IPS-NIHi7 (cell line): ENCODE results near the gene SRPK1.
"Not testable (repeated sequence)": the region's sequence is repeated elsewhere in the genome, so short reads cannot be mapped to it uniquely, and the experiment has no call there.

Source experiments
- DNase-seq: peaks from one replicate; pipeline ENCODE4 v3.0.0; 2012; ENCODE audit warnings: mixed read lengths; ENCODE audit errors: extremely low spot score

The SRPK1 gene

DNA sequence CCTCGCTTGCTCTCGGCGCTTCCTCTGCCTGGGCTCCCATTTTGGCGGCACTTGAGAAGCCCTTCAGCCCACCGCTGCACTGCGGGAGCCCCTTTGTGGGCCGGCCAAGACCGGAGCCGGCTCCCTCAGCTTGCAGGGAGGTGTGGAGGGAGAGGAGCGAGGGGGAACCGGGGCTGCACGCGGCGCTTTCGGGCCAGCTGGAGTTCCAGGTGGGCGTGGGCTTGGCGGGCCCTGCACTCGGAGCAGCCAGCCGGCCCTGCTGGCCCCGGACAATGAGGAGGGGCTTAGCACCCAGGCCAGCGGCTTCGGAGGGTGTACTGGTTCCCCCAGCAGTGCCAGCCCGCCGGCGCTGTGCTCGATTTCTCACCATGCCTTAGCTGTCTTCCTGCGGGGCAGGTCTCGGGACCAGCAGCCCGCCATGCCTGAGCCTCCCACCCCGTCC is 10.2 kb upstream of the SRPK1 start:
- peak; percentile 46 for DNase-seq

DNA sequence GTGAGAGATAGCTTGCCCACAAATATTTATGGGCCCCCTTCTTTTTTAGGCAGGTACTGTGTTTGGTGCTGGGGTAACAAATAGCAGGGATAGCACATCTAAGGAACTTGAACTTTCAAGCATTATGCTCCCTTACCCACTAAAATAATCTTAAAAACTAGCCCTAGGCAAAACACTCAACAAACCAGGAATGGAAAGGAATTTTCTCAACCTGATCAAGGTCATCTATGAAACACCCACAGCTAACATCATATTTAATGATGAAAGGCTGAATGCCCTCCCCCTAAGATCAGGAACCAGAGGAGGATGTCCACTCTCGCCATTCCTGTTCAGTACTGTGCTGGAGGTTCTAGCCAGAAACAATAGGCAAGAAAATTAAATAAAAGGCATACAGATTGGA is 8.7 kb upstream of the SRPK1 start:
- DNase-seq: no peak

- no peak for DNase-seq
Measured at GRCh38 chr6:35926509-35927215, 5.8 kb upstream of the SRPK1 start.

GRCh38 chr6:35925961-35926360 is 5.1 kb upstream of the SRPK1 start:
- DNase-seq: no peak

GRCh38 chr6:35924146-35924545 is 3.2 kb upstream of the SRPK1 start:
- no peak for DNase-seq

DNA sequence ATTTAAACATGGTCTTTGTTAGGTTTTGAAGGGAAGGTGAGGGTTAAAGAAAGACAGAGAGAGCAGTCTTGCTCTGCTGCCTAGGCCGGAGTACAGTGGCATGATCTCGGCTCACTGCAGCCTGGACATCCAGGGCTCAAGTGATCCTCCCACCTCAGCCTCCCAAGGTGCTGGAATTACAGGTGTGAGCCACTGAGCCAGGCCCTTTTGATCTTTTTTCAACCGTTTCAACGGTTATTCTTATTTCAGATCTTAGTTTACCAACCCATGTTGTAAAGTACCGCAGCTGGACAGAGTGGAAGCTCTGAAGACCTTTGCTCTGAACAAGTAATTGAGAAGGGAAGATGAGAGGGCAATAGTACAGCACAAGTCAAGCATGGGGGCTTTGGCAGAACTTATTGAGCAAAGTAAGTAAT is 1.2 kb upstream of the SRPK1 start:
- DNase-seq: no peak

DNA sequence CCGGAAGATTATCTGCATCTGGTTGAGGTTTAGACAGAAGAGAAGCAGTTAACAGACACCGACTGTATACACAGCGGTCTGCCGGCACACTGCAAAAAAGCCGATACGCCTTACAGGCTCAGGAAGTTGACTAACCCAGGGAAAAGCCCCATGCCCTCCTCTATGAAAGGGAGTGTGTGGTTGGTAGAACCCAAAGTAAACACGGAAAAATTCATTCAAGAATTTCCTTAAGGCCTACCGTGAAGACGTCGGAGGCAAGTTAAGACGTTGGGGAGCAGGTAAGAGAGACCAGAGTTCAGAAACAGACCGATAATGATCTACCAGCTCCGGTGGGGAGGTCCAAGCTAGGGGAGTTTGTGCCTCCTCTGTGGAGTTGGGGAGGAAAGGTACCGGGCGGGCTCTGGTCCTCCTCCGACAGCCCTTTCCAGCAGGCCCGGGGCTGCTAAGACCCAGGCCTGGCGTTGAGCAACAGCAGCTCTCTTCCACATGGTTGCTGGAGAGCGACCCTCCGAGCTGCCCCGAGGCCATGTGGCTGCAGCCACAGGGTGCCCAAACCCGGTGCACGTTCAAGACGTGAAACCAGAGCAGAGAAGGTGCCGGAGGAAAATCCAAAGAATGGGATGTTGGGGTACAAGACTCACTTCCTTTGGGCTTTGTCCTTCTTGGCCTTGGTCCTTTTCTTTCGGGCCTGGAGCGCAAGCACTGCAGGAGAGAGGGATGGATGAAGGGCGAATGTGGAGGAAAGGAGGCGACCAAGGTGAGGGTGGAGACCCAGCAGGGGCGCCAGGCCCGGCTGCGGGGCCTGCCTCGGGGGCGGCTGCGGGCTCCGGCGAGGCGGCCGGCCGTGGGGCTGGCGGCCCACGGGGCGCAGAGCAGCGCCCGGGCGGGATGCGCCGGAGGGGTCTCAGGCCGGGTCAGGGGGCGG is 809 bp downstream of the SRPK1 start:
- peak; percentile 45 for DNase-seq

- DNase-seq: no peak
Measured at GRCh38 chr6:35919085-35919826, 1.6 kb downstream of the SRPK1 start.

GRCh38 chr6:35916893-35917292 is 4.0 kb downstream of the SRPK1 start:
- DNase-seq: not testable (repeated sequence)

GRCh38 chr6:35916056-35916455 is 4.8 kb downstream of the SRPK1 start:
- DNase-seq: no peak

GRCh38 chr6:35914536-35914935 is 6.4 kb downstream of the SRPK1 start:
- DNase-seq: no peak

GRCh38 chr6:35911871-35912653 is 8.8 kb downstream of the SRPK1 start:
- no peak for DNase-seq

GRCh38 chr6:35909571-35909970 is 11.3 kb downstream of the SRPK1 start:
- not testable (repeated sequence) for DNase-seq

DNA sequence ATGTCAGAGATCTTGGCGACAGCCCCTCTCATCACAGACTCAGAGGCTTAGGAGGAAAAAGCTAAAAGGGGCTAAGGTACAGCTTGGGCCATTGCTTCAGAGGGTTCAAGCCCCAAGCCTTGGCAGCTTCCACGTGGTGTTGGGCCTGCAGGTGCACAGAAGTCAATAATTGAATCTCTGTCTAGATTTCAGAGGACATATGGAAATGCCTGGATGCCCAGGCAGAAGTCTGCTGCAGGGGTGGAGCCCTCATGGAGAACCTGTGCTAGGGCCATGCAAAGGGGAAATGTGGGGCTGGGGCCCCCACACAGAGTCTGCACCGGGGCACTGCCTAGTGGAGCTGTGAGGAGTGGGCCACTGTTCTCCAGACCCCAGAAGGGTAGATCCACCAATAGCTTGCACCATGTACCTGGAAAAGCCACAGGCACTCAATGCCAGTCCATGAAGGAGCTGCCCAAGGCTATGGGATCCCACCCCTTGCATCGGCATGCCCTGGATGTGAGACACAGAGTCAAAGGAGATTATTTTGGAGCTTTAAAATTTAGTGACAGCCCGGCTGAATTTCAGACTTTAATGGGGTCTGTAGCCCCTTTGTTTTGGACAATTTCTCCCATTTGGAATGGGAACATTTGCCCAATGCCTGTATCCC is 12.0 kb downstream of the SRPK1 start:
- not testable (repeated sequence) for DNase-seq

DNA sequence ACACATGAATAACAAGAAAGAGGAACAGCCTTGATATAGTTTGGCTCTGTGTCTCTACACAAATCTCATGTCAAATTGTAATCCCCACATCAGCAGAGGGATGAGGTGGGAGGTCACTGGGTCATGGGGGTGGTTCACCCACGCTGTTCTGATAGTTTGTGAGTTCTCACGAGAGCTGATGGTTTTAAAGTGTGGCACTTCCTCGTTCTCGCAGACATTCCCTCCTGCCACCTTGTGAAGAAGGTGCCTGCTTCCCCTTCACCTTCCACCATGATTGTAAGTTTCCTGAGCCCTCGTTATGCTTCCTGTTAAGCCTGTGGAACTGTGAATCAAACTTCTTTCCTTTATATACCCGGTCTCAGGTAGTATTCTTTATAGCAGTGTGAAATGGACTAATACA is 13.1 kb downstream of the SRPK1 start:
- no peak for DNase-seq

DNA sequence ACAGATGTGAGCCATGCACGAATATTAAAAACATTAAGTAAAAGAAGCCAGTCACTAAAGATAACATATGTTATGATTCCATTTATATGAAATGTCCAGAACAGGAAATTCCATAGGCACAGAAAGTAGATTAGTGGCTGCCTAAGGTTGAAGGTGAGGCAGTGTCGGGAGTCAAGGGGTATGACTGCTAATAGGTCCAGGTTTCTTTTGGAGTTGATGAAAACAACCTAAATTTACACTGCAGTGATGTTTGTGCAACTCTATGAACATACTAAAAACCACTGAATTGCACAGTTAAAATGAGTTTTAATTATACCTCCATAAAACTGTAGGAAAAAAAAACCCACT is 14.4 kb downstream of the SRPK1 start:
- no peak for DNase-seq

DNA sequence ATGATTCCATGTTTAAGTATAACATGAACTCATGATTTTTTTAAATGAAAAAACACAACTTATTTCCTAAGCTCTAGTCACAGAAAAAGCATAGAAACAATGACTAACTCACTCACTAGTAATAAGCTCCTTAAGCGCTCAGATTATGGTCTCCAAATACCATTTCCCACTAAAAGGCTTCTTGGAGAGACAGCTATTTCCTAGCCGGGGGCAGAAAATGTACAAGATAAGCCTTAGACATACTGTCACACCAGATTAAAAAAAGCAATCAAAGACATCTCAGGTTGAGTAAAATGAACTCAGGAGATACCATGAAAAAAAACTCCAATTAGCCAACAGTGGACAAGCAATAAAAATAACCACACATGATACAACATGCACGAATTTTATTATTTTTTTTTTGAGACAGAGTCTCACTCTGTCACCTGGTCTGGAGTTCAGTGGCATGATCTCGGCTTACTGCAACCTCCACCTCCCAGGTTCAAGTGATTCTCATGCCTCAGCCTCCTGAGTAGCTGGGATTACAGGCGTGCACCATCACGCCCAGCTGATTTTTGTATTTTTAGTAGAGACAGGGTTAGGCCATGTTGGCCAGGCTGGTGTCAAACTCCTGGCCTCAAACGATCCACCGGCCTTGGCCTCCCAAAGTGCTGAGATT is 14.9 kb downstream of the SRPK1 start:
- no peak for DNase-seq

- no peak for DNase-seq
Measured at GRCh38 chr6:35905141-35905785, 15.6 kb downstream of the SRPK1 start.

DNA sequence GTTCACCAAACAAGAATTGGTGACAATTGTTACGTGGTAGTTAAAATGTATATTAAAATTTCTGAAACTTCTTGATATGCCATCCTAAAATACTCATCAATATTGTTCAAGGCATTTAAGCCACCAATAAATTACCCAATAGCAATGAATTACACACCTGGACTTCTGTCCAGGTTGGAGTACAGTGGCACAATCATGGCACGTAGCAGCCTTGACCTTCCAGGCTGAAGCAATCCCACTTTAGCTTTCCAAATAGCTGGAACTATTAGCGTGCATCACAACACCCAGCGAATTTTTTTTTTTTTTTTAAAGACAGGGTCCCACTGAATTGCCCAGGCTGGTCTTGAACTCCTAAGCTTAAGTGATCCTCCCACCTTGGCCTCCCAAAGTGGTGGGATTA is 17.2 kb downstream of the SRPK1 start:
- no peak for DNase-seq

- DNase-seq: no peak
Measured at GRCh38 chr6:35900448-35900847, 20.4 kb downstream of the SRPK1 start.
